ENCODE results near the gene FLVCR1. TPM values are rescaled to one million over a fixed set of nuclear protein-coding genes. Genes with fewer than 3 reads are reported as not detected.
A peak's percentile ranks its signal among the peaks of the same experiment; 100 is the strongest.

The FLVCR1 gene
- total and polyA plus RNA-seq, 9 of the 15 experiments (the other 6 are each of a cell fraction or from before 2014, with no cell fraction given): 5.2 to 18.0 (median 12.5) TPM

DNA sequence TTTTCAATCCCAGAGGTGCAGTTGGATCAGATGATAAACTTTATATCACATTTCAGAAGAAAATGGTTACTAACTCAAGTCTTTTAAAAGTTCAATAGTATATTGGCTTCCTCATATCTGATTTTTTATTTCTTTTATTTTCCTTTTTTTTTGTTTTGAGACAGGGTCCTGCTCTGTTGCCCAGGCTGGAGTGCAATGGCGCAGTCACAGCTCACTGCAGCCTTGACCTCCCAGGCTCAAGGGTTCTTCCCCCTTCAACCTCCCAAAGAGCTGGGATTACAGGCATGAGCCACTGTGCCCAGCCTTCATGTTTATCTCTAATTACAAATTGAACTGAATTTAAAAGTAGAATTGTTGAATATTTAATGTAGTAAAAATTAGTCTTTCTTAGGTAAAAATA is 13.9 kb downstream of the FLVCR1 start:
- H3K4me3 ChIP-seq: no peak overlapping the region
- peaks cover 3% of the 10 kb centered on the region for H3K9me1 ChIP-seq (ENCODE audit: control insufficient read depth, insufficient read depth, low read length)
- no peaks in the 10 kb centered on the region for H3K4me1 ChIP-seq (replicated peaks in 1 of 2; ENCODE audit: control insufficient read depth in 2 of 2, insufficient read depth in 2 of 2, low read length in 2 of 2)
- no peaks in the 10 kb centered on the region for H4K20me1 ChIP-seq (replicated peaks; ENCODE audit: control insufficient read depth, insufficient read depth, low read length)
- H3K9ac ChIP-seq (ENCODE audit: insufficient read depth in 1 of 2, low read depth in 2 of 2, low read length in 2 of 2): no peak overlapping the region
- intact Hi-C loops (cut with micrococcal nuclease): no loop called here
- no peaks in the 10 kb centered on the region for H3K27me3 ChIP-seq (ENCODE audit: control insufficient read depth in 2 of 2, insufficient read depth in 2 of 2, low read length in 2 of 2)
- ATAC-seq (no peak), DNase-seq (ENCODE audit: extremely low read depth in 1 of 4, low spot score in 3 of 4) (no peak), FAIRE-seq (no peak)
- TF ChIP-seq ZNF124 (CRISPR knock-in tag; IDR thresholded peaks at IDR 0.05) (no peak), CEBPB (tag; IDR thresholded peaks at IDR 0.05) (0 out of 2 replicates have a peak, but pooled peaks have one; percentile 35)
- no peaks in the 10 kb centered on the region for H3K79me2 ChIP-seq (ENCODE audit: control insufficient read depth, insufficient read depth, low read length)
- H2AFZ ChIP-seq (ENCODE audit: low read depth, low read length): no peak overlapping the region
- POLR2A ChIA-PET: interaction anchor here (0.9 to 3.3 kb wide), 3 partner anchors 11 to 182 kb away, joined by 3 to 14 read pairs (median 4); partner anchors contain the start of gene FLVCR1
- no TSS peak for BruUV-seq (replicated peaks)
- H3K4me2 ChIP-seq (ENCODE audit: insufficient read depth, low read length): no peak overlapping the region
- WGBS (ENCODE audit: insufficient coverage, low coverage, missing lambda C conversion rate): 100% methylated on average over 1 of the region's 1 CpG
- CTCF ChIA-PET (ENCODE audit: low intra/inter-chr PET ratio): no interaction called here
- in situ Hi-C loops (cut with MboI): no loop called here
- H3K27ac ChIP-seq (ENCODE audit: extremely low read depth, low read depth, low read length): no peak overlapping the region
- no peaks in the 10 kb centered on the region for H3K9me3 ChIP-seq (replicated peaks; ENCODE audit: control insufficient read depth, insufficient read depth, low read depth, low read length)
- H3K36me3 ChIP-seq (ENCODE audit: control insufficient read depth, insufficient read depth, low read length): peaks cover 71% of the 10 kb centered on the region

DNA sequence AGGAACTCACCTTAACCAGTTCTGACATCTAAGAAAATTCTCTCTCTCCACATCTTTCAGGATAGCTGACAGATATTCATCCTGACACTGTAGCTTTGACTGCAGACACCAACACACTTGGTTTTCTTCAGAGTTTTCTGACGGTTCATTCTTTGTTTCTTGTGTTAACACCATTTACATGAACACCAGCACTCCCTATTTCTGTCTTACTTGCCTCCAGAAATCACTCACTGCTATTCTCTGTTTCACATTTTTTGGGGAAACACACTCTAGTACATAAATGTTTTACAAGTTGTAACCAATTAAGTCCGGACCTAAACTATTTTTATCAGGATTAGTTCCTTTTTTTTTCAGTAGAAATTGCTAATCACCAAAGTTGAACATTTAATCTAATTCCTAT is 15.4 kb downstream of the FLVCR1 start:
- no peaks in the 10 kb centered on the region for H4K20me1 ChIP-seq (replicated peaks; ENCODE audit: control insufficient read depth, insufficient read depth, low read length)
- H3K9me1 ChIP-seq (ENCODE audit: control insufficient read depth, insufficient read depth, low read length): peaks cover 3% of the 10 kb centered on the region
- no peak for FAIRE-seq
- H3K36me3 ChIP-seq (ENCODE audit: control insufficient read depth, insufficient read depth, low read length): peaks cover 69% of the 10 kb centered on the region
- WGBS (ENCODE audit: insufficient coverage, low coverage, missing lambda C conversion rate): 63% methylated on average over 2 of the region's 2 CpGs
- intact Hi-C loops (cut with micrococcal nuclease) (no loop called here), in situ Hi-C loops (cut with MboI) (no loop called here)
- no peak overlapping the region for H3K9ac ChIP-seq (ENCODE audit: insufficient read depth in 1 of 2, low read depth in 2 of 2, low read length in 2 of 2)
- H3K27me3 ChIP-seq (ENCODE audit: control insufficient read depth in 2 of 2, insufficient read depth in 2 of 2, low read length in 2 of 2): no peaks in the 10 kb centered on the region
- BruUV-seq (replicated peaks): no TSS peak
- POLR2A ChIA-PET: interaction anchor here (0.8 to 3.3 kb wide), 2 partner anchors 13 to 16 kb away, joined by 5 to 14 read pairs; partner anchors contain the start of gene FLVCR1
- H3K27ac ChIP-seq (ENCODE audit: extremely low read depth, low read depth, low read length): no peak overlapping the region
- no peaks in the 10 kb centered on the region for H3K4me1 ChIP-seq (replicated peaks in 1 of 2; ENCODE audit: control insufficient read depth in 2 of 2, insufficient read depth in 2 of 2, low read length in 2 of 2)
- H3K9me3 ChIP-seq (replicated peaks; ENCODE audit: control insufficient read depth, insufficient read depth, low read depth, low read length): no peaks in the 10 kb centered on the region
- no peaks in the 10 kb centered on the region for H3K79me2 ChIP-seq (ENCODE audit: control insufficient read depth, insufficient read depth, low read length)
- H2AFZ ChIP-seq (ENCODE audit: low read depth, low read length): no peak overlapping the region
- CTCF ChIA-PET (ENCODE audit: low intra/inter-chr PET ratio): no interaction called here
- no peak for ATAC-seq
- no peak overlapping the region for H3K4me2 ChIP-seq (ENCODE audit: insufficient read depth, low read length)
- no peak overlapping the region for H3K4me3 ChIP-seq
- DNase-seq (ENCODE audit: extremely low read depth in 1 of 4, low spot score in 3 of 4): no peak
- TF ChIP-seq ZNF212 (CRISPR knock-in tag; IDR thresholded peaks at IDR 0.05) (no peak), JUNB (CRISPR knock-in tag; conservative IDR thresholded peaks at IDR 0.05) (no peak), CREM (IDR thresholded peaks at IDR 0.05; ENCODE audit: low read depth) (no peak), TARDBP (IDR thresholded peaks at IDR 0.05) (no peak), ZNF12 (CRISPR knock-in tag; IDR thresholded peaks at IDR 0.05) (no peak), TEAD1 (CRISPR knock-in tag; IDR thresholded peaks at IDR 0.05) (no peak)
- TF ChIP-seq, protein P1, sequence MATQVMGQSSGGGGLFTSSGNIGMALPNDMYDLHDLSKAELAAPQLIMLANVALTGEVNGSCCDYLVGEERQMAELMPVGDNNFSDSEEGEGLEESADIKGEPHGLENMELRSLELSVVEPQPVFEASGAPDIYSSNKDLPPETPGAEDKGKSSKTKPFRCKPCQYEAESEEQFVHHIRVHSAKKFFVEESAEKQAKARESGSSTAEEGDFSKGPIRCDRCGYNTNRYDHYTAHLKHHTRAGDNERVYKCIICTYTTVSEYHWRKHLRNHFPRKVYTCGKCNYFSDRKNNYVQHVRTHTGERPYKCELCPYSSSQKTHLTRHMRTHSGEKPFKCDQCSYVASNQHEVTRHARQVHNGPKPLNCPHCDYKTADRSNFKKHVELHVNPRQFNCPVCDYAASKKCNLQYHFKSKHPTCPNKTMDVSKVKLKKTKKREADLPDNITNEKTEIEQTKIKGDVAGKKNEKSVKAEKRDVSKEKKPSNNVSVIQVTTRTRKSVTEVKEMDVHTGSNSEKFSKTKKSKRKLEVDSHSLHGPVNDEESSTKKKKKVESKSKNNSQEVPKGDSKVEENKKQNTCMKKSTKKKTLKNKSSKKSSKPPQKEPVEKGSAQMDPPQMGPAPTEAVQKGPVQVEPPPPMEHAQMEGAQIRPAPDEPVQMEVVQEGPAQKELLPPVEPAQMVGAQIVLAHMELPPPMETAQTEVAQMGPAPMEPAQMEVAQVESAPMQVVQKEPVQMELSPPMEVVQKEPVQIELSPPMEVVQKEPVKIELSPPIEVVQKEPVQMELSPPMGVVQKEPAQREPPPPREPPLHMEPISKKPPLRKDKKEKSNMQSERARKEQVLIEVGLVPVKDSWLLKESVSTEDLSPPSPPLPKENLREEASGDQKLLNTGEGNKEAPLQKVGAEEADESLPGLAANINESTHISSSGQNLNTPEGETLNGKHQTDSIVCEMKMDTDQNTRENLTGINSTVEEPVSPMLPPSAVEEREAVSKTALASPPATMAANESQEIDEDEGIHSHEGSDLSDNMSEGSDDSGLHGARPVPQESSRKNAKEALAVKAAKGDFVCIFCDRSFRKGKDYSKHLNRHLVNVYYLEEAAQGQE (IDR thresholded peaks at IDR 0.05; ENCODE audit: borderline replicate concordance): no peak
- TF ChIP-seq, protein P1 (CRISPR knock-in tag; IDR thresholded peaks at IDR 0.05; ENCODE audit: low read depth): no peak
